NCI-H345 (cell line): ENCODE data around the gene RRAGC.
A peak's percentile ranks its signal among the peaks of the same experiment; 100 is the strongest.
"Not testable (repeated sequence)": the region's sequence is repeated elsewhere in the genome, so short reads cannot be mapped to it uniquely, and the experiment has no call there.

Experiments
- DNase-seq: peaks from one replicate; lab custom pipeline; 2025; lab: John Stamatoyannopoulos, UW

Gene RRAGC

GRCh38 chr1:38817267-38818174 is 42.1 kb downstream of the RRAGC start:
- no peak for DNase-seq

- no peak for DNase-seq
Observed at GRCh38 chr1:38815903-38816627, 43.5 kb downstream of the RRAGC start.

GRCh38 chr1:38814984-38815464 is 44.5 kb downstream of the RRAGC start:
- no peak for DNase-seq

- no peak for DNase-seq
Observed at GRCh38 chr1:38814444-38814983, 45.1 kb downstream of the RRAGC start.

GRCh38 chr1:38812981-38813380 is 46.6 kb downstream of the RRAGC start:
- no peak for DNase-seq

GRCh38 chr1:38811466-38811865 is 48.1 kb downstream of the RRAGC start:
- DNase-seq, result not testable (repeated sequence)

GRCh38 chr1:38806090-38806489 is 53.5 kb downstream of the RRAGC start:
- no peak for DNase-seq

- no peak for DNase-seq
Observed at GRCh38 chr1:38805036-38805435, 54.5 kb downstream of the RRAGC start.

- peak; percentile 50 for DNase-seq
Observed at GRCh38 chr1:38804062-38804886, 55.3 kb downstream of the RRAGC start.

GRCh38 chr1:38803647-38804046 is 55.9 kb downstream of the RRAGC start:
- DNase-seq, result no peak

- DNase-seq, result no peak
Observed at GRCh38 chr1:38800720-38801671, 58.6 kb downstream of the RRAGC start.

GRCh38 chr1:38793299-38793698 is 66.3 kb downstream of the RRAGC start:
- DNase-seq, result no peak

GRCh38 chr1:38791892-38792291 is 67.7 kb downstream of the RRAGC start:
- no peak for DNase-seq

GRCh38 chr1:38791164-38791515 is 68.4 kb downstream of the RRAGC start:
- DNase-seq, result no peak

GRCh38 chr1:38790422-38791163 is 69.0 kb downstream of the RRAGC start:
- no peak for DNase-seq

GRCh38 chr1:38789498-38790169 is 69.9 kb downstream of the RRAGC start:
- DNase-seq, result peak; percentile 88

- DNase-seq, result no peak
Observed at GRCh38 chr1:38788341-38789336, 70.9 kb downstream of the RRAGC start.
